Mesenchymal stem cell (in vitro differentiated cells and primary cell): ENCODE measurements around the gene GPR39.

Source experiments
- DNase-seq: peaks from one replicate; pipeline ENCODE4 v3.0.0-alpha.2; 2013
- H2AFZ ChIP-seq: one replicate; pipeline ENCODE4 v1.6.1; 2013; ENCODE audit warnings: low read depth, mild to moderate bottlenecking, control low read depth, inconsistent platforms, low read length, moderate library complexity
- H2AK5ac ChIP-seq: 2 replicates; pipeline ENCODE4 v1.6.1; 2013; ENCODE audit warnings: low read length, moderate library complexity, mild to moderate bottlenecking, inconsistent platforms; ENCODE audit not compliant: severe bottlenecking
- H2BK120ac ChIP-seq: one replicate; pipeline ENCODE4 v1.6.1; 2013; ENCODE audit warnings: low read depth, mild to moderate bottlenecking, inconsistent platforms, low read length, moderate library complexity
- H2BK12ac ChIP-seq, 2 experiments: one replicate each; pipeline ENCODE4 v1.6.1; 2013; ENCODE audit warnings: inconsistent platforms in 2 of 2, low read length in 2 of 2, mild to moderate bottlenecking in 2 of 2, moderate library complexity in 2 of 2, control low read depth in 1 of 2
- H2BK15ac ChIP-seq: one replicate; pipeline ENCODE4 v1.6.1; 2013; ENCODE audit warnings: mild to moderate bottlenecking, low read depth, inconsistent platforms; ENCODE audit not compliant: poor library complexity, severe bottlenecking
- H2BK5ac ChIP-seq: 2 replicates; pipeline ENCODE4 v1.6.1; 2013; ENCODE audit warnings: low read depth, mild to moderate bottlenecking, low read length, control low read depth, inconsistent platforms; ENCODE audit not compliant: poor library complexity, severe bottlenecking
- H3K14ac ChIP-seq, 2 experiments: one replicate each; pipeline ENCODE4 v1.6.1; 2013; ENCODE audit warnings: inconsistent platforms in 2 of 2, low read length in 2 of 2, control low read depth in 1 of 2, mild to moderate bottlenecking in 1 of 2, moderate library complexity in 1 of 2
- H3K18ac ChIP-seq, 2 experiments: one replicate each; pipeline ENCODE4 v1.6.1; 2013; ENCODE audit warnings: inconsistent platforms in 2 of 2, low read length in 2 of 2, control low read depth in 1 of 2, low read depth in 1 of 2, mild to moderate bottlenecking in 1 of 2
- H3K23ac ChIP-seq, 2 experiments: one replicate each; pipeline ENCODE4 v1.6.1; 2013; ENCODE audit warnings: inconsistent platforms in 2 of 2, low read length in 2 of 2, mild to moderate bottlenecking in 2 of 2, moderate library complexity in 2 of 2, control low read depth in 1 of 2
- H3K27ac ChIP-seq: 2 replicates; pipeline ENCODE4 v1.5.1; 2013; ENCODE audit warnings: mild to moderate bottlenecking, moderate library complexity, low read length, control low read depth, inconsistent platforms; ENCODE audit not compliant: poor library complexity, severe bottlenecking
- H3K27me3 ChIP-seq, 2 experiments: 2 replicates each; pipeline versions ENCODE4 v1.6.1 to v1.7.0; 2013; ENCODE audit warnings: low read length in 2 of 2, mild to moderate bottlenecking in 2 of 2, moderate library complexity in 2 of 2, control low read depth in 1 of 2, inconsistent platforms in 1 of 2; ENCODE audit not compliant: control insufficient read depth in 1 of 2, insufficient read depth in 1 of 2
- H3K36me3 ChIP-seq, 2 experiments: 2 replicates each; pipeline versions ENCODE4 v1.6.1 to v1.7.0; 2013; ENCODE audit warnings: low read length in 2 of 2, control low read depth in 1 of 2, inconsistent platforms in 1 of 2, low read depth in 1 of 2, mild to moderate bottlenecking in 1 of 2; ENCODE audit not compliant: insufficient read depth in 2 of 2, control insufficient read depth in 1 of 2
- H3K4ac ChIP-seq, 2 experiments: one replicate each; pipeline ENCODE4 v1.6.1; 2013; ENCODE audit warnings: inconsistent platforms in 2 of 2, low read length in 2 of 2, mild to moderate bottlenecking in 2 of 2, moderate library complexity in 2 of 2, control low read depth in 1 of 2, low read depth in 1 of 2
- H3K4me1 ChIP-seq: 2 replicates; pipeline ENCODE4 v1.6.1; 2013; ENCODE audit warnings: low read depth, low read length, control low read depth; ENCODE audit not compliant: control insufficient read depth, insufficient read depth
- H3K4me2 ChIP-seq: 2 replicates; pipeline ENCODE4 v1.6.1; 2013; ENCODE audit warnings: low read length, mild to moderate bottlenecking, inconsistent platforms; ENCODE audit not compliant: poor library complexity, severe bottlenecking
- H3K4me3 ChIP-seq, 2 experiments: 2 replicates each; pipeline versions ENCODE4 v1.5.1 to v1.7.0; 2013; ENCODE audit warnings: low read length in 2 of 2, mild to moderate bottlenecking in 2 of 2, control low read depth in 1 of 2, low read depth in 1 of 2; ENCODE audit not compliant: insufficient read depth in 1 of 2
- H3K79me1 ChIP-seq: replicated peaks from 2 replicates; pipeline ENCODE4 v1.6.1; 2013; ENCODE audit warnings: mild to moderate bottlenecking, control low read depth, low read length, inconsistent platforms; ENCODE audit not compliant: poor library complexity, severe bottlenecking
- H3K9ac ChIP-seq: 2 replicates; pipeline ENCODE4 v1.7.0; 2013; ENCODE audit warnings: mild to moderate bottlenecking, low read length, moderate library complexity
- H3K9me3 ChIP-seq: 2 replicates; pipeline ENCODE4 v1.7.0; 2013; ENCODE audit warnings: mild to moderate bottlenecking, low read length; ENCODE audit not compliant: control insufficient read depth
- H4K8ac ChIP-seq: one replicate; pipeline ENCODE4 v1.6.1; 2013; ENCODE audit warnings: inconsistent platforms, mild to moderate bottlenecking, low read length, moderate library complexity
- H4K91ac ChIP-seq: one replicate; pipeline ENCODE4 v1.6.1; 2013; ENCODE audit warnings: mild to moderate bottlenecking, low read length, inconsistent platforms
- WGBS: methylation state at CpG from one replicate; pipeline ENCODE4 v1.1.7; 2013; ENCODE audit warnings: mixed read lengths; 5-methylcytosine and 5-hydroxymethylcytosine counted together

GPR39 gene

GRCh38 chr2:132419941-132420340, 3.3 kb downstream of the GPR39 start:
- no peak overlapping the region for H3K23ac ChIP-seq
- H2BK15ac ChIP-seq, result no peak overlapping the region
- no peaks in the 10 kb centered on the region for H3K36me3 ChIP-seq
- no peak overlapping the region for H2BK12ac ChIP-seq
- peaks cover 9% of the 10 kb centered on the region for H3K79me1 ChIP-seq
- H3K9ac ChIP-seq, result no peak overlapping the region
- no peak overlapping the region for H3K27ac ChIP-seq
- WGBS, result 80% methylated on average over 3 of the region's 6 CpGs
- H4K8ac ChIP-seq, result no peak overlapping the region
- peaks cover 23% of the 10 kb centered on the region for H3K4me1 ChIP-seq
- no peak for DNase-seq
- no peak overlapping the region for H3K4ac ChIP-seq
- no peak overlapping the region for H2AFZ ChIP-seq
- no peak overlapping the region for H3K4me2 ChIP-seq
- no peak overlapping the region for H4K91ac ChIP-seq
- H3K27me3 ChIP-seq, result no peaks in the 10 kb centered on the region
- H3K14ac ChIP-seq, result no peak overlapping the region
- H2AK5ac ChIP-seq, result no peak overlapping the region
- H3K9me3 ChIP-seq, result no peaks in the 10 kb centered on the region
- H3K4me3 ChIP-seq, result peak overlapping the region in 1 of 2 experiments; percentile 78
- H3K18ac ChIP-seq, result no peak overlapping the region
- H2BK5ac ChIP-seq, result no peak overlapping the region
- H2BK120ac ChIP-seq, result no peak overlapping the region

DNA sequence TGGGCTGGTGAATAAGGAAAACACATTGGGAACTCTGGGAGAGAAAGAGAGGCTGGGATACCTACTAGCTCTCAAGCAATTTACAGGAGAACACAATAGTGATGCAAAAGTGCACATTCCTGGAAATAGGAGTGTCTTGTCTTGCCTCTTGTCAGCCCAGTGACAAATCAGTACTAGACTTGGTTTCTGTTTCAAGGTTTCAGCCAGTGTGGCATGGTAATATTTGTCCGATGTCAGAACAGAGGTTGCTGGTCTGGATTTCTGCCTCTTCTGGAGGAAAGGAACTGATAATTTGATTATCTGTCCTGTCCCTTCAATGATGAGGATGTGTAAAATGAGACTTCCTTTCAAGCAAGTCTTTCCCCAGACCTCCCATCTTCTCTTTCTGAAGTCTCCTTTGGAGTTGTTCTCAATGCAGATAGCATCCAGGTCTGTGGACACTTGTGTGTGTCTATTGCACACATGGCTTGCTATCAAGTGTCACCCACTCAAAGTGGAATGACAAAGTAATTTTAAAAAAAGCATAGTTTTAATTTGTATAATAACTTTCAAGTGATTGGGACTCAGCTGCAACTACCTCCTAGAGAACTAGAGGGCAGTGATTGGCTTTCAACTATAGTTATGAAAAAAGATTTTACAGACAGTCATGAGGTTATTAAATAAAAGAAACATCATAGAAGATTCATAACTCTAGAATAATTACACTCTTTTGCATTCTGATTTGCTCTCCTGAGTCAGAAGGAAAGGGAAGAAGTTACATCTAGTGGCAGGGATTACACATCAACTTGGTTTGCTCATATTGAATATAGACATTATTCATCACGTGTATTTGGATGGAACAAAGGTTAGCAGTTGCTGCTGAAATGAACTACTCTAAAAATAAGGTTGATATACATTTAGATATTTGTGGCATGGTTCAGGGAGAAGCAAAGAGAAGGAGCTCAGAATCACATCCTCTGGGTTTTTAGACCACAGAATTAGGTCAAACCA, 4.5 kb downstream of the GPR39 start:
- H2AFZ ChIP-seq, result no peak overlapping the region
- H2BK12ac ChIP-seq, result no peak overlapping the region
- peaks cover 14% of the 10 kb centered on the region for H3K79me1 ChIP-seq
- no peak overlapping the region for H3K4me2 ChIP-seq
- H3K27ac ChIP-seq, result peak overlapping the region; percentile 6
- no peak overlapping the region for H4K8ac ChIP-seq
- H3K36me3 ChIP-seq, result no peaks in the 10 kb centered on the region
- peak overlapping the region; percentile 4 for H3K9ac ChIP-seq
- H3K4me1 ChIP-seq, result peaks cover 17% of the 10 kb centered on the region
- WGBS, result 84% methylated on average over 2 of the region's 2 CpGs
- H4K91ac ChIP-seq, result no peak overlapping the region
- H3K9me3 ChIP-seq, result no peaks in the 10 kb centered on the region
- H2BK15ac ChIP-seq, result no peak overlapping the region
- H2BK5ac ChIP-seq, result no peak overlapping the region
- no peak overlapping the region for H3K4ac ChIP-seq
- no peak overlapping the region for H3K23ac ChIP-seq
- H3K14ac ChIP-seq, result no peak overlapping the region
- no peaks in the 10 kb centered on the region for H3K27me3 ChIP-seq
- peak; percentile 53 for DNase-seq
- H2BK120ac ChIP-seq, result no peak overlapping the region
- H3K4me3 ChIP-seq, result peak overlapping the region in 1 of 2 experiments; percentile 32
- no peak overlapping the region for H3K18ac ChIP-seq
- H2AK5ac ChIP-seq, result no peak overlapping the region

GRCh38 chr2:132422736-132423135, 6.1 kb downstream of the GPR39 start:
- H3K4ac ChIP-seq, result no peak overlapping the region
- H4K91ac ChIP-seq, result no peak overlapping the region
- no peak overlapping the region for H3K14ac ChIP-seq
- no peak for DNase-seq
- no peak overlapping the region for H2BK5ac ChIP-seq
- no peaks in the 10 kb centered on the region for H3K9me3 ChIP-seq
- H4K8ac ChIP-seq, result peak overlapping the region; percentile 4
- peaks cover 19% of the 10 kb centered on the region for H3K79me1 ChIP-seq
- peak overlapping the region in 1 of 2 experiments; percentile 19 for H3K18ac ChIP-seq
- H3K4me1 ChIP-seq, result peaks cover 5% of the 10 kb centered on the region
- H2AFZ ChIP-seq, result no peak overlapping the region
- H2AK5ac ChIP-seq, result no peak overlapping the region
- H3K4me2 ChIP-seq, result no peak overlapping the region
- no peak overlapping the region for H3K27ac ChIP-seq
- no peak overlapping the region for H3K9ac ChIP-seq
- H3K27me3 ChIP-seq, result no peaks in the 10 kb centered on the region
- no peak overlapping the region for H2BK120ac ChIP-seq
- peak overlapping the region in 1 of 2 experiments; percentile 31 for H2BK12ac ChIP-seq
- WGBS, result 96% methylated on average over 6 of the region's 6 CpGs
- H2BK15ac ChIP-seq, result no peak overlapping the region
- no peak overlapping the region for H3K4me3 ChIP-seq
- H3K23ac ChIP-seq, result no peak overlapping the region
- H3K36me3 ChIP-seq, result no peaks in the 10 kb centered on the region

DNA sequence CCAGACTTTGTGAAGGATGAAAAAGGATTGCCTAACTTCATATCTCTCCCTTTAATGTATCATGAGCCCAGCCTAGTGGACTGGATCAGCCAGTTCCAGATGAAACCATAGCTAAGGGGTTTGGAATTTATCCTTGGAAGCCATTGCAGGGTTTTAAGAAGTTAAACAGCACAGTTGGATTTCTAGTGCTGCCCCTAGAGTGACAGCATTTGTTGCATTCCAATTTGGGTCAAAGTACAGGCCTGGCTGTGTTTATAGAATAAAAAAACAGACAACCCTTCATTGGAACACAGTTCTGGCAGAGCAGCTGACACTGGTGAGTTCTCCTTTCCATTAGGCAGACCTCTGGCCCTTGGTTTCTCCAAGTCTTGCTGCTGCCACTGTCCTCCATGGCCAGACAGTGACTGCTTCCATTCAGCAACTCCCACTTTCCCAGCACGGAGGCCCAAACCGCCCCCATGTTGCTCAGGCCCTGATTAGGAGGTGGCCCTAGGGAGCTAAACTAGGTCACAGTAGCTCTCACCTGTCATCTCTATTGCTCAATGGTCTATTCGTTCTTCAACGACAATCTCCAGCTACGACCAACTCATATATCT, 8.0 kb downstream of the GPR39 start:
- H3K4me2 ChIP-seq, result no peak overlapping the region

More for the DNA sequence above, 8.0 kb downstream of the GPR39 start:
- peaks cover 22% of the 10 kb centered on the region for H3K79me1 ChIP-seq
- no peak overlapping the region for H3K4me3 ChIP-seq
- H3K27me3 ChIP-seq, result no peaks in the 10 kb centered on the region
- peak overlapping the region in 1 of 2 experiments; percentile 46 for H3K18ac ChIP-seq
- H3K9me3 ChIP-seq, result no peaks in the 10 kb centered on the region
- H2BK5ac ChIP-seq, result no peak overlapping the region
- peaks cover 2% of the 10 kb centered on the region for H3K4me1 ChIP-seq
- no peaks in the 10 kb centered on the region for H3K36me3 ChIP-seq
- no peak overlapping the region for H3K23ac ChIP-seq
- H4K91ac ChIP-seq, result peak overlapping the region; percentile 5
- H3K14ac ChIP-seq, result no peak overlapping the region
- H2BK12ac ChIP-seq, result peak overlapping the region; percentile 46 to 65
- no peak overlapping the region for H2AFZ ChIP-seq
- H2AK5ac ChIP-seq, result no peak overlapping the region
- H3K27ac ChIP-seq, result no peak overlapping the region
- no peak overlapping the region for H2BK120ac ChIP-seq
- H3K9ac ChIP-seq, result no peak overlapping the region
- H2BK15ac ChIP-seq, result no peak overlapping the region
- no peak overlapping the region for H4K8ac ChIP-seq
- 85% methylated on average over 5 of the region's 5 CpGs for WGBS
- H3K4ac ChIP-seq, result peak overlapping the region in 1 of 2 experiments; percentile 9
- peak; percentile 71 for DNase-seq
